ENCODE measurements around the gene TWIST2. TPM values are rescaled to one million over a fixed set of nuclear protein-coding genes. Genes with fewer than 3 reads are reported as not detected.

The TWIST2 gene
- polyA plus RNA-seq, 2 donors: 1.8 to 5.2 TPM

GRCh38 chr2:238920601-238921001, 72.7 kb downstream of the TWIST2 start:
- Histone ChIP-seq H3K36me3 (ENCODE audit: control insufficient read depth in 2 of 2, insufficient read depth in 2 of 2, low read length in 1 of 2) (no peaks in the 10 kb centered on the region), H3K27ac (ENCODE audit: low read depth in 2 of 2, low read length in 1 of 2) (no peak overlapping the region), H3K9me3 (ENCODE audit: control insufficient read depth in 2 of 2, insufficient read depth in 1 of 2, low read depth in 1 of 2, low read length in 1 of 2) (no peaks in the 10 kb centered on the region), H3K4me1 (ENCODE audit: control insufficient read depth in 2 of 2, insufficient read depth in 2 of 2, low read length in 1 of 2) (no peaks in the 10 kb centered on the region), H3K4me3 (ENCODE audit: low read depth in 1 of 2, low read length in 2 of 2) (no peak overlapping the region), H3K27me3 (ENCODE audit: control insufficient read depth in 1 of 2, insufficient read depth in 2 of 2, low read length in 2 of 2) (no peaks in the 10 kb centered on the region)
- WGBS, 2 donors: 65 to 74% methylated on average over 4 of the region's 4 CpGs

DNA sequence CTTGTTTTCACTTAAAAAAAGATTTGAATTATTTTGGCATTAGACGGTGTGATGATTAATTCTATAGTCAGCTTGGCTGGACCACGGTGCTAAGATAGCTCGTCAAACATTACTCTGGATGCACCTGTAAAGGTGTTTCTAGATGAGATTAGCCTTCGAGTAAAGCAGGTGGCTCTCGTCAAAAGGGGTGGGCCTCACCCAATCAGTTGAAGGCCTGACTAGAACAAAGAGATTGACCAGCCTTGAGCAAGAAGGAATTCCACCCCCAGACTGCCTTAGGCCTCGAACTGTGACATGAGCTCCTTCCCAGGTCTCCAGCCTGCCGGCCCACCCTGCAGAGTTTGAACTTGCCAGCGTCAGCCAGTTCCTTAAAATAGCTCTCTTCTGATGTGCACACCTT, 73.4 kb downstream of the TWIST2 start:
- no peak overlapping the region for H3K4me3 ChIP-seq (ENCODE audit: low read depth in 1 of 2, low read length in 2 of 2)
- no peaks in the 10 kb centered on the region for H3K36me3 ChIP-seq (ENCODE audit: control insufficient read depth in 2 of 2, insufficient read depth in 2 of 2, low read length in 1 of 2)
- no peaks in the 10 kb centered on the region for H3K9me3 ChIP-seq (ENCODE audit: control insufficient read depth in 2 of 2, insufficient read depth in 1 of 2, low read depth in 1 of 2, low read length in 1 of 2)
- H3K27ac ChIP-seq (ENCODE audit: low read depth in 2 of 2, low read length in 1 of 2): no peak overlapping the region
- no peaks in the 10 kb centered on the region for H3K4me1 ChIP-seq (ENCODE audit: control insufficient read depth in 2 of 2, insufficient read depth in 2 of 2, low read length in 1 of 2)
- no peaks in the 10 kb centered on the region for H3K27me3 ChIP-seq (ENCODE audit: control insufficient read depth in 1 of 2, insufficient read depth in 2 of 2, low read length in 2 of 2)
- 75 to 79% methylated on average over 8 of the region's 8 CpGs for WGBS, 2 donors

- WGBS, 2 donors: 81 to 86% methylated on average over 15 of the region's 15 CpGs
- Histone ChIP-seq H3K4me1 (ENCODE audit: control insufficient read depth in 2 of 2, insufficient read depth in 2 of 2, low read length in 1 of 2) (no peaks in the 10 kb centered on the region), H3K4me3 (ENCODE audit: low read depth in 1 of 2, low read length in 2 of 2) (no peak overlapping the region), H3K36me3 (ENCODE audit: control insufficient read depth in 2 of 2, insufficient read depth in 2 of 2, low read length in 1 of 2) (no peaks in the 10 kb centered on the region), H3K27me3 (ENCODE audit: control insufficient read depth in 1 of 2, insufficient read depth in 2 of 2, low read length in 2 of 2) (no peaks in the 10 kb centered on the region), H3K9me3 (ENCODE audit: control insufficient read depth in 2 of 2, insufficient read depth in 1 of 2, low read depth in 1 of 2, low read length in 1 of 2) (no peaks in the 10 kb centered on the region), H3K27ac (ENCODE audit: low read depth in 2 of 2, low read length in 1 of 2) (no peak overlapping the region)
Measured at GRCh38 chr2:238921681-238922319, 73.9 kb downstream of the TWIST2 start.

DNA sequence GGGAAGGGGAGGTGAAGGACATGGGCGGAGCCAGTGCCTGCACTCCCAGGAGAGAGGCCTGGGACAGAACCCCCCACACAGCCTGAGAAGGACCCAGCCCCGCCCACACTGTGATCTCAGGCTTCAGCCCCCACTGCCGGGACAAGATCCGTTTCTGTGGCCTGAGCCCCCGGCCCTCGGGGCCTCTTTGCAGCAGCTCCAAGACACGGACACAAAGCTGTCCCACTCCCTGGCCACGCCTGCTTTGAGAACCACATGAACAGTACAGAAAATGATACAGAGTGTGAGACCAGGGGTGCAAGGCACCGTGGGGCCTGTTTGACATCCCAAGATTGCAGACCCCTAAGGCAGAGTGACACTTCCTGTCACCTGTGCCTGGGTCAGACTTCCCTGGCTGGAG, 74.5 kb downstream of the TWIST2 start:
- Histone ChIP-seq H3K27me3 (ENCODE audit: control insufficient read depth in 1 of 2, insufficient read depth in 2 of 2, low read length in 2 of 2) (no peaks in the 10 kb centered on the region), H3K27ac (ENCODE audit: low read depth in 2 of 2, low read length in 1 of 2) (no peak overlapping the region), H3K4me3 (ENCODE audit: low read depth in 1 of 2, low read length in 2 of 2) (no peak overlapping the region), H3K9me3 (ENCODE audit: control insufficient read depth in 2 of 2, insufficient read depth in 1 of 2, low read depth in 1 of 2, low read length in 1 of 2) (no peaks in the 10 kb centered on the region), H3K4me1 (ENCODE audit: control insufficient read depth in 2 of 2, insufficient read depth in 2 of 2, low read length in 1 of 2) (no peaks in the 10 kb centered on the region), H3K36me3 (ENCODE audit: control insufficient read depth in 2 of 2, insufficient read depth in 2 of 2, low read length in 1 of 2) (no peaks in the 10 kb centered on the region)
- 61 to 73% methylated on average over 9 of the region's 9 CpGs for WGBS, 2 donors

DNA sequence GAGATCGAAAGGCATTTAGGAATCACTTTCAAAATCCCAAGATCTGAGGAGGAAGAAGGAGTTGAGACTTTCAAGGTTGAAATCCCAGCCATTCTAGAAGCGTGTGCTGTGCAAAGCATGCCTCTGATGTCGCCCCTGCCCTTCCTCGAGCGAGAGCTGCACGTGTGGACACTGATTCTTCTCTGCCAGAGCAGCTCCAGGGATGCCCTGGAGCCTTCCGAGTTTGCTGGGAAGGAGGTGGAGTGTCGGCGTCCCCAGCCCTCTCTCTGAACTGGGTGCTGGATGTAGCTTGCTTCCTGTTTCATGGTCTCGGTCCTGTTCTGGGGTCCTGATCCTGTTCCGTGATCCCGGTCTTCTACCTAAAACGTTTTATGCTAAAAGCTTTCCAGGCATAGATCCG, 76.1 kb downstream of the TWIST2 start:
- 83 to 87% methylated on average over 14 of the region's 14 CpGs for WGBS, 2 donors
- Histone ChIP-seq H3K4me3 (ENCODE audit: low read depth in 1 of 2, low read length in 2 of 2) (no peak overlapping the region), H3K27ac (ENCODE audit: low read depth in 2 of 2, low read length in 1 of 2) (no peak overlapping the region), H3K36me3 (ENCODE audit: control insufficient read depth in 2 of 2, insufficient read depth in 2 of 2, low read length in 1 of 2) (no peaks in the 10 kb centered on the region), H3K9me3 (ENCODE audit: control insufficient read depth in 2 of 2, insufficient read depth in 1 of 2, low read depth in 1 of 2, low read length in 1 of 2) (no peaks in the 10 kb centered on the region), H3K27me3 (ENCODE audit: control insufficient read depth in 1 of 2, insufficient read depth in 2 of 2, low read length in 2 of 2) (no peaks in the 10 kb centered on the region), H3K4me1 (ENCODE audit: control insufficient read depth in 2 of 2, insufficient read depth in 2 of 2, low read length in 1 of 2) (no peaks in the 10 kb centered on the region)

DNA sequence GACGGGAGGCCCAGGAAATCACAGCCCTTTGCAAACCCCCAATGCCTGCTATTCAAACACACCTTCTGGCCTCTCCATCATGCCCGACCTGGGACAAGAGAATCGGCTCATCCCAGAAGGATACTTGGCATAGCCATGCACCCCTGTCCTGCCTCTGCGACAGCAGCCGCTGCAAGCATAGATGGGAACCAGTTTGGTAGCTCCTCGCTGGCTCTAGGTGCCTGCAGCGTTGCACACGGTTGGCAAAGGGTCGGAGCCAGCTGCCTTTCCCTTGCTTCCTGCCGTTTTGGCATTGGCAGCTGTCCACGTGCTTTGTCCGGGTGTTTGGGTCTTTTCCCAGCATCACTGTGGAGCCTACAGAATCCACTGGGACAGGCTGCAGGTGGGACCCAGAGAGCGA, 76.9 kb downstream of the TWIST2 start:
- 41 to 56% methylated on average over 13 of the region's 13 CpGs for WGBS, 2 donors
- Histone ChIP-seq H3K27me3 (ENCODE audit: control insufficient read depth in 1 of 2, insufficient read depth in 2 of 2, low read length in 2 of 2) (no peaks in the 10 kb centered on the region), H3K9me3 (ENCODE audit: control insufficient read depth in 2 of 2, insufficient read depth in 1 of 2, low read depth in 1 of 2, low read length in 1 of 2) (no peaks in the 10 kb centered on the region)

GRCh38 chr2:238925281-238925680, 77.4 kb downstream of the TWIST2 start:
- H3K4me1 ChIP-seq (ENCODE audit: control insufficient read depth in 2 of 2, insufficient read depth in 2 of 2, low read length in 1 of 2): peaks cover 0 to 3% of the 10 kb centered on the region in 2 donors
- WGBS, 2 donors: 79 to 82% methylated on average over 13 of the region's 13 CpGs
- H3K27me3 ChIP-seq (ENCODE audit: control insufficient read depth in 1 of 2, insufficient read depth in 2 of 2, low read length in 2 of 2): no peaks in the 10 kb centered on the region
- no peaks in the 10 kb centered on the region for H3K36me3 ChIP-seq (ENCODE audit: control insufficient read depth in 2 of 2, insufficient read depth in 2 of 2, low read length in 1 of 2)
- H3K27ac ChIP-seq (ENCODE audit: low read depth in 2 of 2, low read length in 1 of 2): no peak overlapping the region
- no peak overlapping the region for H3K4me3 ChIP-seq (ENCODE audit: low read depth in 1 of 2, low read length in 2 of 2)
- no peaks in the 10 kb centered on the region for H3K9me3 ChIP-seq (ENCODE audit: control insufficient read depth in 2 of 2, insufficient read depth in 1 of 2, low read depth in 1 of 2, low read length in 1 of 2)

More for the DNA sequence above, 76.9 kb downstream of the TWIST2 start:
- no peak overlapping the region for H3K27ac ChIP-seq (ENCODE audit: low read depth in 2 of 2, low read length in 1 of 2)
- no peaks in the 10 kb centered on the region for H3K36me3 ChIP-seq (ENCODE audit: control insufficient read depth in 2 of 2, insufficient read depth in 2 of 2, low read length in 1 of 2)
- H3K4me1 ChIP-seq (ENCODE audit: control insufficient read depth in 2 of 2, insufficient read depth in 2 of 2, low read length in 1 of 2): peaks cover 0 to 2% of the 10 kb centered on the region in 2 donors
- no peak overlapping the region for H3K4me3 ChIP-seq (ENCODE audit: low read depth in 1 of 2, low read length in 2 of 2)

- Histone ChIP-seq H3K9me3 (ENCODE audit: control insufficient read depth in 2 of 2, insufficient read depth in 1 of 2, low read depth in 1 of 2, low read length in 1 of 2) (no peaks in the 10 kb centered on the region), H3K4me1 (ENCODE audit: control insufficient read depth in 2 of 2, insufficient read depth in 2 of 2, low read length in 1 of 2) (peaks cover 0 to 3% of the 10 kb centered on the region in 2 donors), H3K36me3 (ENCODE audit: control insufficient read depth in 2 of 2, insufficient read depth in 2 of 2, low read length in 1 of 2) (no peaks in the 10 kb centered on the region), H3K27ac (ENCODE audit: low read depth in 2 of 2, low read length in 1 of 2) (no peak overlapping the region), H3K27me3 (ENCODE audit: control insufficient read depth in 1 of 2, insufficient read depth in 2 of 2, low read length in 2 of 2) (no peaks in the 10 kb centered on the region), H3K4me3 (ENCODE audit: low read depth in 1 of 2, low read length in 2 of 2) (no peak overlapping the region)
- 80 to 89% methylated on average over 20 of the region's 20 CpGs for WGBS, 2 donors
Measured at GRCh38 chr2:238925816-238926521, 78.1 kb downstream of the TWIST2 start.

GRCh38 chr2:238926761-238927611, 79.1 kb downstream of the TWIST2 start:
- Histone ChIP-seq H3K27me3 (ENCODE audit: control insufficient read depth in 1 of 2, insufficient read depth in 2 of 2, low read length in 2 of 2) (no peaks in the 10 kb centered on the region), H3K9me3 (ENCODE audit: control insufficient read depth in 2 of 2, insufficient read depth in 1 of 2, low read depth in 1 of 2, low read length in 1 of 2) (no peaks in the 10 kb centered on the region), H3K36me3 (ENCODE audit: control insufficient read depth in 2 of 2, insufficient read depth in 2 of 2, low read length in 1 of 2) (no peaks in the 10 kb centered on the region), H3K4me1 (ENCODE audit: control insufficient read depth in 2 of 2, insufficient read depth in 2 of 2, low read length in 1 of 2) (peaks cover 0 to 3% of the 10 kb centered on the region in 2 donors), H3K27ac (ENCODE audit: low read depth in 2 of 2, low read length in 1 of 2) (no peak overlapping the region), H3K4me3 (ENCODE audit: low read depth in 1 of 2, low read length in 2 of 2) (no peak overlapping the region)
- WGBS, 2 donors: 85 to 91% methylated on average over 21 to 24 of the region's 24 CpGs

All from esophagus (tissue), 2 donors.